CD4-positive, alpha-beta T cell treated with Interleukin-2 at 100 ng/mL for 4 hours (primary cell): Measurements from ENCODE around the gene UGT1A4.

Experiments
- DNase-seq: peaks from one replicate; pipeline ENCODE4 v3.0.0-alpha.2; 2020; ENCODE audit warnings: low spot score

UGT1A4 gene

DNA sequence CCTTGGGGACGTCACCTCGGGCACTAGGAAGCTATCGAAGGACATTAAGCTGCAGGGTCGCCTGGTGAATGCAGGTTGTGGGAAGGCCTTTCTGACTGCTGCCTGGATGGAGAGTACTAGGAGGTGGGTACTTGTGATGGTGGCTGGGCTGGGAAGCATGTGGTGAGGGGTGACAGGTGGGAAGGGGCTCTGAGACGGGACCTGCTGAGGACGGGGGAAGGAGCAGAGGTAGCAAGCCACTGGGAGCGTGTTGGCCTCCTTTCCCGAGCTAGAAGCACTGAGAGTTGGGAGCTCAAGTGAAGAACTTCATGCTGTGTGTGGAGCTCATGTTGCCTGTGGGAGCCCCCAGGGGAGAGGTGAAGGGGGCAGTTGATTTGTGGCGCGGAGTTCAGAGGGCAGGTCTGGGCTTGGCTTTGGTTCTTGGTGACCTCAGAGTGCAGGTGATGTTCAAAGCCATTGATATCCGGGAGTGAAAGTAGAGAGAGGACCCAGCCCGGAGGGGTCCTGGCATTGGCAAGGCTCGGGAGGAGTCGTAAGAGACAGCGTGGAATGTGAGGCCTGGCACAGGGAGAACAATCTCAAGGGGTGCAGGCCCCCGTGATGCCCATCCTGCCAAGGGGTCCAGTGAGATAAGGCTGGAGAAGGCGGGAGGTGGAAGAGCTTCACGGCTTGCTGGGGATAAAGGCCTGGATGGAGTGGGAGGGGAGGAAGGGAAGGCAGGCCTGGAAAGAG lies 72.8 kb downstream of the UGT1A4 start:
- DNase-seq = no peak

DNA sequence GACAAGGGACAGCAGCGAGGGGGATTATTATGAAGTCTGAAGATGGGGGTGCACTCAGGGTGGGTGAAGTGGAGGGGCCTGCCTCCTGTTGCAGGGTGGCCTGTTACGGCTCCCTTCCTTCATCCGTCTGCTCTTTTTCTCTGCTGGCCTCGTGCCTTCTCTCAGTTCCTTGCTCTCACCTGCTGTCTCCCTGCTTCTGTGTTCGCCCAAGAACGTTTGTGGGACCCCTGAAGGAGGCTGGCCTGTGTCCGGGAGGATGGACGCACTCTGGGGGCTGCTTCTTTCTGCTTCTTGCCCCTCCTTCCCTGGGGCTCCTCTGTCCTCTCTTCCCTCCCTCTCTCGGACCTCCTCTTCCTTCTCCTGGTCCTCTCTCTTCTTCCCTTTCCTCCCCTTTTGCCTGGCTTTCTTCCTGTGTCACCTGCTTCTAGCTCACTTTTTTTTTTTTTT lies 73.4 kb downstream of the UGT1A4 start:
- no peak for DNase-seq

DNA sequence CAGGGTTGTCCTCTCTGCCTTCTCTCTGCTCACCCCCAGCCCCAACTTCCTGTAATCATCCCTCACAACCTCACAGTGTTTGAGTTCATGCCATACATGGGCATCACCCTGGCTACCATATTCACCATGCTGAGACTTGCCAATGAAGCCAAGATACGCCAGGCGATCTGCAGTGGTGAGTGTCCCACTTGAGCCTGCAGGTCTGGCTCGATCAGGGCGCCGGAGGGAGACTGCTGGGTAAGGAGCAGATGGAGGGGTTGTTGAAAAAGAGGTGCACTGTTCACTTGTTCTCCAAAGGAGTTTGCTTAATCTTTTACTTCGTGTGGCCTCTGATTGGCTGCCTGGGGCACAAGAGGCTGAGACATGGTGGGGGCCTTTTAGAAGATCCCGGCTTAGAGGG lies 74.2 kb downstream of the UGT1A4 start:
- DNase-seq = no peak

DNA sequence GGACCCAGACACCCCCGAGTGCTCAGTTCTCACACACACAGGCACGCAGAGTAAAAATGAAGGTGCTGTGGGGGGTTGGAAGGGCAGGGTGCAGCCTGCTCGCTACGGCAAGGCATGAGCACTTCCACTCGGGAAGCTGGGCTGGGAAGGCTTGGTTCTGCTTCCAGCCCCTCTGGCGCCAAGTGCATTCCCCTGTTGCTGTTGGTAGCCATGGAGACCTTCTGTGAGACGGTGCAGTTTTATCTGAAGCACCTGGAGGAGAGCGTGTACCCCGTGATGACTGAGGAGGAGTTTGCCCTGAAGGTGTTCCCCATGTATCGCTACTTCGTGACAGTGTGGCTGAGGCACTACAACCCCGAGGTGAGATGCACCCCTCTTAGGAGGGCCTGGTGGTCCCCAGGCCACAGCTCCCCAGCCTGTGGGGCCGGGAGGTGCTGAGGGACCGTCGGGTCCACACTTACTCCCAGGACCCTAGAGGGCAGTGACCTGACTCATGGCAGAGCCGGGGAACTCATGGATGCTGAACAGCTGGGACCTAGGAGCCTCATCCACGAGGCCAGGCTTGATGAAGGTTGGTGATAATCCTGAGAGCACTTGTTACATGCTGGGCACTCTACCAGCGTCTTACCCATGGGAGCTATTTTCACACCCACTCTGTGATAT lies 75.1 kb downstream of the UGT1A4 start:
- no peak for DNase-seq

DNA sequence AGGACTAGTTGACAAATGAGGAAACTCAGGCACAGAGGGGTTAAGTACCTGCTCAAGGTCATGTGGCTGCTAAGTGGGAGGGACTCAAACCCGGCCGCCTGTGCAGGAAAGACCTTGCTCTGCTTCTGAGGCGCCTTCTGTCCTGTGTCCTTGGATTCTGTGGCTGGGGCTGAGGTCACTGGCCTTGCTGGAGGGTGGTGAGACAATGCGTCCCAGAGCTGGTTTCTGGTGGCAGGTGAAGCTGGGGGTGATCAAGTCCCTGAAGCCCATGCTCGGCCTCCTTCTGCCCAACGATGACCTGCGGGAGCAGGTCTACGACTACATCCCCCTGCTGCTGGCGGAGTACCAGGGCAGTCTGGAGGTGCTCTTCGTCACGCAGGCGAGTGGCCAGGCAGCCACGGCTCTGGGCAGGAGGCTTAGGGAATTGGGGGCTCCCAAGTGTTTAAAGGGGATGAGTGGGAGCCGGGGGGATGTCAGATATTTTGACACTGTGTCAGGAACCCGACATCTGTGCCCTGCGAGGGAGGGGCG lies 75.7 kb downstream of the UGT1A4 start:
- DNase-seq = no peak

DNA sequence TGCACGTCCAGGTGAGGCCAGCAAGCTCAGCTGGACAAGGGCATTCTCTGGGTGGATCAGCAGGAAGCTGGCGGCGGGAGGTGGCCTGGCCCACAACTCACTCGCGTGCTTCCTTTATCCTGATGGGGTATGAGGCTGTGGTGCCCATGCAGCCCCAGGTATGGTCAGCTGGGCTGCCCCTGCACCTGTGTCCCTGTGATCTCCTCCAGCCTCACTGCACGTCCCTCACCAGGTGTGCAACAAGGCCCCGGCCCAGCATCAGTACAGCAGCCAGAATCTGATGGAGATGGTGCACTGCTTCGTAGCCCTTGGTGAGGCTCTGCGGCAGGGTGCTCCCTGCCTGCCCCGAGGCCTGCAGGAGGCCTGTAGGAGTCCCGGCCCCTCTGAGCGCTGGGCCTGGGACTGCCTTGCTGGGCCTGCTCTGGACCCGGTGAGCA lies 77.2 kb downstream of the UGT1A4 start:
- no peak for DNase-seq

DNA sequence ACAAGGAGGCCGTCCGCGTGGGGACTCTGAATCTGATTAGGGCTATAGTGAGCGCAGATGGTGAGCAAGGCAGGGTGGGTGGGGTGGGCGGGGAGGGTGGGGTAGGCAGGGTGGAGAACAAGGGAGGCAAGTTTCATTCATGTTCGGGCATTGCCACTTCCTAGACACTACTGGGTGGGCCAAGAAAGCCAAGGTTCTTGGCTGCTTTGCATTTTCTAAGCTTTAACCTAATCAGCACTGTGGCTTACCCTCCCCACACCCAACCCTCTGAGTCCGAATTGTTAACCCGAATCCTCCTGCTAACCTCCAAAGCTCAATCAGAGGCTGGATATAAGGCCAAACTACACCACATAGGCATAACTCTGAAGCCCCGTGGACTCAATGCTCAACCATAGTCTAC lies 77.7 kb downstream of the UGT1A4 start:
- DNase-seq = no peak

DNA sequence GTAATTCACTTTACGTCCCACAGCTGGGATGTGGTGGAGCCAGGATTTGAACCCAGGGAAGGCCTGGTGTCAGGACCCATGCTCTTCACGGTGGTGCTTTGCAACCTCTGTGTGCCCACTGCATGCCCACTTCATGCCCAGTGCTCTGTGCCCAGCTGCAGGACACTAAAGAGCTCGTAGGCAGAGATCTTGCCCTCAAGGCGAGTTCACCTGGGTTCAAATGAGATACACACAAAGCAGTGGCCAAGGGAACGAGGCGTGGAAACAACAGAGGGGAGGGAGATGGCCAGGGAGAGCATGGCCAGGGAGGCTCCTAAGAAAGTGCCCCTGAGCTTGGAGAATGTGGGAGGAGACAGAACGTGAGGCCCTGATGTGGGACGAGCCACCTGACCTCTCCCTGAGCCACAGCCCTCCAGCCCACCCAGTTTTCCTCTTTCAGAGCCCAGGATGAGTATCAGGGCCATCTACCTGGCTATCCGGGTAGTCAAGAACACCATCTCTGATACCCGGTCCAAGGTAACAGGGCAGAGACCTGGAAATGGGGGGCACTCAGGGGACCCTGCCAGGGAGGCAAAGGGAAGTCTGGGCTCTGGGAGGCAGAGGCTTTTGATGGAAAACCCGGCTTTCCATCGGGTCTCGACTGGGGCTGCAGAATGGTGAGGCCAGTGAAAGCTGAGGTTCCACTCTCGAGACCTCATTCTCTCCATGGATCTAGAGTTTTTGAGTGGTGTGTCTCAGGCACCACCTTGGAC lies 80.0 kb downstream of the UGT1A4 start:
- no peak for DNase-seq

DNA sequence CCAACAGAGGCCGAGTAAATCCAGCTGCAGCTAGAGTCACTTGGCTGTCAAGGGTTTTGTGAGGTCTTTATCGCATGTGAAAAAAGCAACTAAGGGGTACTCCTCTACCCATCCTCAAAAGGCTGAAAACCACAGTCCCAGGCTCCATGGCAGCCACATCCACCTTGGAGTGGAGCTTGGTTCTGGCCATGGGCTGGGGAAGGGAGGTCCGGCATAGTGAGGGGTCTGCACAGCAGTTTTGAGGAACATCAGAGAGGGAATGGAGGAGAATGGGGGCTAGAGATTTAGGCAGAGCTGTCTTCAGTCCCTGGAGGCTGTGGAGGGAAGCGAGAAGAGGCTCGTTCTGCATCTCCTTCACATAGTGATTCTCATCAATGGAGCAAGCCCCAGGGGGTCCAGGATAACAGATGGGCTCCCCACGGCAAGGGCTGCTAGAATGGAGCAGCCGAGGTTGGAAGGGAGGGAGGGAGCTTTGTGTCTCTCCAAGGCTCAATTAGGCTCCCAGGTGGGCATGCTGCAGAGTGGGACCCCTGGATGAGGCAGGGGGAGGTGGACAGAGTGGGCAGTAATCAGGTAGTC lies 80.6 kb downstream of the UGT1A4 start:
- no peak for DNase-seq

DNA sequence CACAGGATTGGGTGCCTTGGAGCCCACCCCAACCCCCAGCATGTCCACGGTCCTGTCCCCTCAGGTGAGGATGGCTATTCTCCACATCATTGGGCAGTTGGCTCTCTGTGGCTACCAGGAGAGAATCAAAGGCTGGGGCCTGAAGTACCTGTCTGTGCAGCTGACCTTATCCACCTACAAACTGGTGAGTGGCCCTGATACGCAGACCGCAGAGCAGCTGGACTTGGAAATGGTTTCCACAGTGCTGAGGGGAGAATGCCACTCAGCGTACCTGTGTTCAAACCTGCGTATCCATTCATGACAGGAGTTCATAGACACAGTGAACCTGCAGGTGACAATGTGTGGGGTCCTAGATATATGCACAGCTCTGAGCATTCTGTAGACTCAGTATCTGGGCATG lies 81.2 kb downstream of the UGT1A4 start:
- no peak for DNase-seq

DNA sequence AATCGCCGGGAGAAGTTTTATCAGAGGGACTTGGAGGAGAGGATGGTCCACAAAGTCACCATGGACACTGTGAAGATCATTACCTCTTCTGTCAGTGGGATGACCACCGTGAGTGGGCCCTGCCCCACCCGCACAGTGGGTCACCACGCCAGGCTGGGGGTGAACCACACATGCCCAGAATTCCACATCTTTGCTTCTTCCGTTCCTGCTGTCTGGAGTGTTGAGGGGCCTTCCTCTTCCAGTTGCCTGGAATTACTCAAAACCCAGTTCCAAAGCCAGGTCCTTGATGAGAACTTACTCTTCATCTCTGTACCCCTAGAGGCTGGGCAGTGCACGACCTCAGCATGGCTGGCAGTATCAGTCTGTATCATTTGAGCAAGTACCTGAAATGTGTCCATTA lies 81.7 kb downstream of the UGT1A4 start:
- no peak for DNase-seq

DNA sequence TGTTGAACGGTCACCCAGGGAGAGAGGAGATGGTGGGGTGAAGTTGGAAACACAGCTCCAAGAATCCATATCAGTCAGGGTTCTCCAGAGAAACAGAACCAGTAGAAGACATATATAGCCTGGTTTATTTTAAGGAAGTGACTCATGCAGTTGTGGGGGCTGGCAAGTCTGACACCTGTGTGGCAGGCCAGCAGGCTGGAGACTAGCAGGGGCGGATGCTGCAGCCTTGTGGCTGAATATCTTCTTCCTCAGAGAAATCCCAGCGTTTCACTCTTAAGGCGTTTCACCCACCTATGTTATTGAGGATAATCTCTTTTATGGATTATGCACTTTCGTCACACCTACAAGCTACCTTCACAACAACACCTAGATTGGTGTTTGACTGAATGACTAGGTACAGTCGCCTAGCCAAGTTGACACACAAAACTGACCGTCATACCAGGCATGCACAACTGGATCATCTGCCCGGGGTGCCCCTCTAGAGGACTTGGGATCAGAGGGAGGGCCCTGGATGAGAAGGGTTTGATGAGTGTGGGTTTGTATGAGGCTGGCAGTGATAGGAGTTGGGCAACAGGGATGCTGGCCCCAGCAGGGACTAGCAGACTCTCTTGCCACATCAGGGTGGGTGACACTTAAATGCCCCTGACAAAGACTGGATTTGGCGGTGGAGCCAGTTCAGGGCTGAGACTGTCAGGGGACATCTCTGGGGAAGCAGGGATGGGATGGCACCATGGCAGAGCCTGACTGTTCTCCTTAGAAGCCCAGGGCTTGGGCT lies 83.0 kb downstream of the UGT1A4 start:
- DNase-seq = no peak

DNA sequence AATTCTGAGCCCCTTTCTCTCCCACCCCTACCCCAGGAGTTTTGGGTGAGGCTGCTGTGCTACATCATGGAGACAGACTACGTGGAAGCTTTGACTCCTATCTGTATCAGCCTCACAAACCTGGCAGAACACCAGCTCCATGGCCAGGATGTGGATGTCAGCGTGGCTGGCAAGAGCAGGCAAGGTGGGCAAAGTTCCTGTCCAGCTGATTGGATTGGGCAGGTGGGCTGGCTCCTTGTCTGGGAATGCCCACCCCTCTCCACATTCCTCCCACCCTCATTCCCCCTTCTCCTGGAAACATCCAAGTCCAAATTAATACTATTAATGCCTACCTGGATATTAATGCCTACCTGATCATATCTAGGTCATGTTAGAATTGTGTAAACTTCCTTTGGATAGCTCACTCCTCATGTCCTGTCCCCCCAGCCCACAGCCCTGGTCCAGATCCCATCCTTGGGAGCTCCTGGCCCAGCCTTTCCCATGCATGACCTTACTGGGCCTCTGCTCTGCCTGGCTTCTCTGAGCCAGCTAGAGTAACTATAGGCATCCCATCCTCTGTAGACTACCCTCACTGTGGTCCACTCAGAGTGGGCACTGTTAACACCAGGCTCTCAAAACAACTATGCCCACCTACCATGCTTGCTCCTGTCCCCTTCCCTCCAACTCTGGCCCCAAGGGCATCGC lies 83.7 kb downstream of the UGT1A4 start:
- DNase-seq = no peak

DNA sequence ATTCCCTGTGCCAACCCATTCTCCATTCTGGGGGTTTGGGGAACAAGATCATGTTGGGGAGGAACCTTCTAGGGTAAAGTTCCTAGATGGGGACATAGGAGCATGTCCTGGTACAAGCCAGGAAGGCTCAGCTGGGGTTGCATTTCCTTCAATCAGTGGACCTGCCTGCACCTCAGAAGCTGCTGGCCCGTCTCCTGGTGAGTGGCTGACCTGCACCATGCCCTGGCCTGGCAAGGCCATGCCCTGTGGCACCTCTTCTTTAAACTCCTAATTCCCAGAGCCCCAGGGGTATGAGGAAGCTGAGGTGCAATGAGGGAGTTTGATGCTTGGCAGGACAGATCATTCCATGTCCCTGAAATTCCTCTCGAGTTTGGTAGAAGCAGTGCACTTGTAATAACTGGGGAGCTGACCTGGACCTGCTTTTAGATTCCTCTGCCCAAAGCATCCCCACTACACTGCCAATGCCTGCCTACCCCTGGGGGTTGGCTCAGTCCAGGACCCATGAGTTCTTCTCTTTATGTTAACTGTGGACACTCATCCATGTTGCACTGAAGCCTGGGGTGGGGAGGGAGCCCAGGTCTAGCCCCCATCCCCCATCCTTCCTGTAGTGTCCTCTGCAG lies 84.9 kb downstream of the UGT1A4 start:
- DNase-seq = no peak

DNA sequence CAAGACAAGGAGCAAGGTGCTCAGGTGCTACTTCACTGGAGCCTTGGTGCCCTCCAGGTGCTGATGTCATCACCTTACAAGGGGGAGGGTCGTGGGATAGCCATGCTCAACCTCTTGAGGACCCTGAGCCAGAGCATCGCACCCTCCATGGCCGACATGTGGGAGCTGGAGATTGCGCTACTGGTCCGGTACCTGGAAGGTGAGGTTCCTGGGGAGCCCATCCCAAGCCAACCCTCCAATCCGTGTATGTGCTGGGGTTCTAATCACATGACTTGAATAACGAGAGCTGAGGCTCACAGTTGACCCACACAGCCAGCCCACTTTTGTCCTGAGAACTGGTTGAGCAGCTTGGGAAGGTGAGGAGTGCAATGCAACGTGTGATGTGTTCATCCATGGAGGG lies 85.5 kb downstream of the UGT1A4 start:
- DNase-seq = no peak

DNA sequence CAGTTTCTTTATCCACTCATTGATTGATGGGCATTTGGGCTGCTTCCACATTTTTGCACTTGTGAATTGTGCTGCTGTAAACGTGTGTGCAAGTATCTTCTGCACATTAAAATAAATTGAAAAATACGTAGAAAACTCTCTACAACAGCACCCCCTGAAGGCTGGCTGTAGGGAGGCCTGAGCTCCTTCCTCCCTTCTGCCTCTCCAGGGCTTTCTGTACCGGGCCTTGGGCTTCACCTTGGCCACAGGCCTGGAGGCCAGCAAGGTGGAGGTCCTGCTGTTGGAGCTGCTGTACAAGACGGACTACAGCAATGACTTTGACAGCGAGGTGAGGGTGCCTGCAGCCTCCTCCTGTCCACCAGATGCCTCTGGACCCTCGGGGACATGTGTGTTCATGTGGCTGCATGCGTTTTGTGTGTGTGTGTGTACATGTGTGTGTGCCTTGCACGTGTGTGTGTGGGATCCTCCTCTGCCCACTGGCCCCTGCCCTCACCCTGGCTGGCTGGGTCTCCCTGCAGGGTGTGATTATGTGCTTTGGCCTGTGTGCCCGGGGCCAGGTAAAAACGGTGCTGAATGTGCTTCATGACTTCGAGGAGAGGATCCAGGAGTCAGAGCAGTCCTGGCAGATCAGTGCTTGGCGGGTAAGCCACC lies 88.8 kb downstream of the UGT1A4 start:
- DNase-seq = no peak

DNA sequence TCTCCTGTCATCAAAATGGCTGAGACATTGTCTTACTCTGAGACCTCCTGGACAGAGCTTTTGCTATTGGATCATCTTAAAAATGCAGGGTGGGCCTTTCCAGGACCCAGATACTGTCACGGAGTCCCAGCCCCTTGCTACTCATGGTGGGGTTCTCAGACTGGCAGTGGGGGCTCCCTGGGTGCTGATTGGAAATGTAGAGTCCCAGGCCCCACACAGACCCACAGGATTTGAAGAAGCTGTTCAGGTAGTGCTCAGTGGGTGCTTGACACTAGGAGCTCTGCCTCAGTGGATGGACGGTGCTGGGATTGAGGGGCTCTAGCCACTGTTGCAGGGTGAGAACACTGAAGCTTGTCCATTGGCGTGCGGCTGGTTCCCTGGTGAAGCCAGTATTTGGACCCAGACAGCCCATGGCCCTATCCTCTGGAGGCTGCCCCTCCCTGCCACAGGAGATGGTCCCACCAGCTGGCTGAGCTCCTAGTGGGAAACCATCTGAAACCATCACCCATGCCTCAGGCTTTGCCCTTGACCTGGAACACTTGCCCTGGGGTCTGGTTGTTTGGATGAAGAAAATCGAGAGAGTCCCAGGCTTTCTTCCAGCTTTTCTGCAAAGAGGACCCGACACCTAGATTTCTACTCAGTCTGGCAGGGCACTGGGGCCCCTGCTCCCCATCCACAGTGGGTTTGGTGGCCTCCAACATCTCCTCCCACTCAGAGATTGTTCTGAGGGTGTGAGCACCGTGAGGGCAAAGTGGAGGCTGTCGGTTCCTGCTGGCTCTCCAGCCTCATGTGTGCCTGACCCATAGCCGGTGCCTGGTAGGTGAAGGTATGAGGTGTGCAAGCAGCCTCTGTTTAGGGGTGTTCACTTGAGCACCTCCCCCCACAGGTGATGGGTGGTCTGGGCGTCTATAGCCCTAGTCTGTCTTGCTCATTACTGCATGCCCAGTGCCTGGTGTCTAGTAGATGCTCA lies 89.7 kb downstream of the UGT1A4 start:
- DNase-seq = no peak

DNA sequence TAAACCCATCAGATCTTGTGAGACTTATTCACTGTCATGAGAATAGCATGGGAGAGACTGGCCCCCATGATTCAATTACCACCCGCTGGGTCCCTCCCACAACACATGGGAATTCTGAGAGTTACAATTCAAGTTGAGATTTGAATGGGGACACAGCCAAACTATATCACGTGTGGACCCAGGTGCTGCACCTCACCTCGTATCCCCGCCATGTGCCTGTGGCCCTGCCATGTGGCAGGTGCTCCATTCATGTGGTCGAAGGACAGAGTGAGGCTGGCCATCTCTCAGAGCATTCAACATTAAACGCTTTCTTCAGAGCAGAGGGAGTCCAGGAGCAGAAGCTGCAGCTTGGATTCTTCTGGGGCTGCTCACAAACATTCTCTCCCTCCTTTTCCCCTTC lies 91.8 kb downstream of the UGT1A4 start:
- no peak for DNase-seq

DNA sequence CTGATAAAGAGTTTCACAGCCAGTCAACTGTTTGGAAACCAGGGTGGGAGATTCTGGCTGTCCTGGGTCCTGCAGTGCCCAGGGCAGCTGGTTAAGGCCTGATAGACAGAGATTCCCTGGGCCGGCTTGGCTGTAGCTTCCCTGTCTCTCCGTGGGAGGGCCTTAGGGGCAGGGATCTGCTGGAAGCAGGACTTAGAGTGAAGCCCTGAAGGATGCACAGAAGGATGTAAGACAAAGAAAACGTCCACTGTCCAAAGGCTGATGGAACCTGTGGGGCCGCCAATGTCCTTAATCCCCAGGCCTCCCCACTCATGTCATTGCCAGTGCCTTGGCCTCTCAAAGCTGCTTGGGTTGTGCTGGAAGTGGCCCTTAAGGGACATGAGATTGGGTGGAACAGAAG lies 92.6 kb downstream of the UGT1A4 start:
- no peak for DNase-seq
